ENCODE data around the gene OR51V1.

OR51V1 gene

GRCh38 chr11:5245155-5245554 is 44.7 kb upstream of the OR51V1 start:
- Histone ChIP-seq H3K4me3 (replicated peaks; ENCODE audit: insufficient read depth, low read length) (no peak overlapping the region), H3K27me3 (ENCODE audit: insufficient read depth, poor library complexity, severe bottlenecking) (no peaks in the 10 kb centered on the region), H3K27ac (replicated peaks) (no peak overlapping the region)
- TF ChIP-seq SPI1 (IDR thresholded peaks at IDR 0.05; ENCODE audit: borderline replicate concordance, low read depth) (no peak), CTCF (IDR thresholded peaks at IDR 0.05; ENCODE audit: insufficient read depth, low read length) (no peak), REST (IDR thresholded peaks at IDR 0.05; ENCODE audit: insufficient replicate concordance, low read depth) (no peak), GABPA (IDR thresholded peaks at IDR 0.05; ENCODE audit: low read depth) (no peak), POLR2AphosphoS5 (IDR thresholded peaks at IDR 0.05; ENCODE audit: low read depth) (no peak)
- no peak for DNase-seq (ENCODE audit: low read depth in 1 of 2, low spot score in 1 of 2)

DNA sequence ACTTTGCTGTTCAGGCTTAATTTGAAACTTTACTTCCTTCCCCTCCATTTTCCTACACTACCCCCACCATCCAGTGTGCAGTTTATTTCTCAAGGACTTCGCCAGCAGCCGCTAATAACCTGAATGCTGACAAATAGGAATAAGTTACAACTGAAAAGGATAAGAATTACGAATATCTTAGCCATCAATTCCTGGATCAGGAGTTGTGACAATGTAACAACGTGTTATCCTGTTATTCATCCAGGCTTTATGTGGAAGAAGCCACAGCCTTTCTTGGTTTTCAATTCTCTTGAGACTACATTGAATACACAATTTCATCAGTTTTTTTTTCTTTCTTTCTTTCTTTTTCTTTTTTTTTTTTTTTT is 43.3 kb upstream of the OR51V1 start:
- no peak for TF ChIP-seq SPI1 (IDR thresholded peaks at IDR 0.05; ENCODE audit: borderline replicate concordance, low read depth)
- DNase-seq (ENCODE audit: low read depth in 1 of 2, low spot score in 1 of 2) = no peak
- Histone ChIP-seq H3K27me3 (ENCODE audit: insufficient read depth, poor library complexity, severe bottlenecking) (no peaks in the 10 kb centered on the region), H3K4me3 (replicated peaks; ENCODE audit: insufficient read depth, low read length) (no peak overlapping the region), H3K27ac (replicated peaks) (no peak overlapping the region)

GRCh38 chr11:5242933-5243815 is 42.7 kb upstream of the OR51V1 start:
- TF ChIP-seq GABPA (IDR thresholded peaks at IDR 0.05; ENCODE audit: low read depth) (no peak), CTCF (IDR thresholded peaks at IDR 0.05; ENCODE audit: insufficient read depth, low read length) (no peak), REST (IDR thresholded peaks at IDR 0.05; ENCODE audit: insufficient replicate concordance, low read depth) (no peak), POLR2AphosphoS5 (IDR thresholded peaks at IDR 0.05; ENCODE audit: low read depth) (no peak), SPI1 (IDR thresholded peaks at IDR 0.05; ENCODE audit: borderline replicate concordance, low read depth) (no peak)
- no peak overlapping the region for H3K27ac ChIP-seq (replicated peaks)
- DNase-seq (ENCODE audit: low read depth in 1 of 2, low spot score in 1 of 2) = no peak

DNA sequence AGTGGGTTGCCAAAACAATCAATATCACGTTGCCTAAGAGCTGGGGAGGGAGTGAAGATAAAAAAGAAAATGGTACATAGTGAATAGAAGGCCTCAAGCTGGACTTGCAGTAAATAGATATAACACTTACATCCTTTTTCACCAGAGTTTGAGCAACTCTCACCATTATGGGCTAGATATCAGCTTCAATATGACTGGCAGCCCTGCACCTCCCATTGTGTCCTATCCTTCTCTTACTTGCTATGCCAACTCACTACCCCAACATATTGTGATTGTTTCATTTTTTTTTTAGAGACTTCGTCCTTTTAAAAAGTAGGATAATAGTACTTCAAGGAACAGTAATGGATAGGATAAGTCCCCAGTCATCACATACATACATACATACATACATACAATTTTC is 41.7 kb upstream of the OR51V1 start:
- Histone ChIP-seq H3K4me3 (replicated peaks; ENCODE audit: insufficient read depth, low read length) (no peak overlapping the region), H3K27ac (replicated peaks) (no peak overlapping the region), H3K27me3 (ENCODE audit: insufficient read depth, poor library complexity, severe bottlenecking) (no peaks in the 10 kb centered on the region)
- DNase-seq (ENCODE audit: low read depth in 1 of 2, low spot score in 1 of 2) = no peak
- TF ChIP-seq POLR2AphosphoS5 (IDR thresholded peaks at IDR 0.05; ENCODE audit: low read depth) (no peak), SPI1 (IDR thresholded peaks at IDR 0.05; ENCODE audit: borderline replicate concordance, low read depth) (no peak), REST (IDR thresholded peaks at IDR 0.05; ENCODE audit: insufficient replicate concordance, low read depth) (no peak)

More at GRCh38 chr11:5242933-5243815, 42.7 kb upstream of the OR51V1 start:
- Histone ChIP-seq H3K27me3 (ENCODE audit: insufficient read depth, poor library complexity, severe bottlenecking) (no peaks in the 10 kb centered on the region), H3K4me3 (replicated peaks; ENCODE audit: insufficient read depth, low read length) (no peak overlapping the region)
